SK-N-SH (cell line): Measurements from ENCODE around the gene ZNF396. TPM values are rescaled to one million over a fixed set of nuclear protein-coding genes. Genes with fewer than 3 reads are reported as not detected.

Experiments
- CTCF ChIA-PET: fragments of 300-600, 350-600 bp; formaldehyde crosslinking; extraction: SDS; loops from one replicate; lab custom pipeline; 2021; lab: Yijun Ruan, JAX
- POLR2A ChIA-PET: fragments of 350-600 bp; sonication (Branson Sonifier 250); formaldehyde crosslinking; extraction: SDS; loops from one replicate; lab custom pipeline; 2020; ENCODE audit warnings: antibody characterized with exemption, inconsistent platforms; lab: Yijun Ruan, JAX
- DNase-seq: peaks from one replicate; pipeline ENCODE4 v3.0.0; 2012
- H2AFZ ChIP-seq: fragments of 200-600 bp; sonication (generic); 2 replicates; pipeline ENCODE4 v1.8.1; 2016; ENCODE audit warnings: antibody characterized with exemption, mild to moderate bottlenecking, low read depth
- H3F3A ChIP-seq: fragments of 200-600 bp; sonication (generic); replicated peaks from 2 replicates; pipeline ENCODE3; 2016; ENCODE audit warnings: antibody characterized with exemption, mild to moderate bottlenecking; ENCODE audit not compliant: insufficient read depth
- H3K27ac ChIP-seq, 2 experiments: fragments of 200-500 bp in 1 of 2; fragments of 200-600 bp in 1 of 2; sonication (Bioruptor generic) in 1 of 2; sonication (generic), shearing (Covaris generic) in 1 of 2; 2 replicates each; pipeline versions ENCODE4 v1.5.1 to v1.6.1; 2014 to 2016; ENCODE audit warnings: low read depth in 2 of 2, inconsistent platforms in 1 of 2, low read length in 1 of 2, mild to moderate bottlenecking in 1 of 2, mixed read lengths in 1 of 2
- H3K27me3 ChIP-seq: fragments of 200-600 bp; sonication (generic), shearing (Covaris generic); 2 replicates; pipeline ENCODE4 v1.6.1; 2016; ENCODE audit warnings: mixed run types; ENCODE audit not compliant: insufficient read depth
- H3K36me3 ChIP-seq, 2 experiments: fragments of 200-500 bp in 1 of 2; fragments of 200-600 bp in 1 of 2; sonication (Bioruptor generic) in 1 of 2; sonication (generic) in 1 of 2; replicated peaks in 1 of 2; 2 replicates each; pipeline versions ENCODE3 to v1.5.1; 2014 to 2016; ENCODE audit warnings: low read length in 1 of 2, mild to moderate bottlenecking in 1 of 2; ENCODE audit not compliant: insufficient read depth in 2 of 2, control insufficient read depth in 1 of 2
- H3K4me1 ChIP-seq, 2 experiments: fragments of 200-500 bp in 1 of 2; fragments of 200-600 bp in 1 of 2; sonication (Bioruptor generic) in 1 of 2; sonication (generic), shearing (Covaris generic) in 1 of 2; 2 replicates each; pipeline versions ENCODE4 v1.5.1 to v1.6.1; 2014 to 2016; ENCODE audit warnings: low read depth in 1 of 2, low read length in 1 of 2, mixed run types in 1 of 2; ENCODE audit not compliant: insufficient read depth in 2 of 2, control insufficient read depth in 1 of 2
- H3K4me2 ChIP-seq: fragments of 200-600 bp; sonication (generic), shearing (Covaris generic); 2 replicates; pipeline ENCODE4 v1.6.1; 2017; ENCODE audit warnings: mixed run types
- H3K4me3 ChIP-seq, 2 experiments: fragments of 200-500 bp in 1 of 2; fragments of 200-600 bp in 1 of 2; sonication (Bioruptor generic) in 1 of 2; sonication (generic), shearing (Covaris generic) in 1 of 2; 2 replicates each; pipeline versions ENCODE4 v1.5.1 to v1.8.1; 2014 to 2016; ENCODE audit warnings: low read depth in 2 of 2, inconsistent platforms in 1 of 2, low read length in 1 of 2, mild to moderate bottlenecking in 1 of 2, mixed read lengths in 1 of 2, moderate library complexity in 1 of 2
- H3K79me2 ChIP-seq: fragments of 200-600 bp; sonication (generic); 2 replicates; pipeline ENCODE4 v1.8.1; 2017; ENCODE audit warnings: mild to moderate bottlenecking; ENCODE audit not compliant: insufficient read depth
- H3K9ac ChIP-seq: fragments of 200-600 bp; sonication (generic); 2 replicates; pipeline ENCODE4 v1.6.1; 2017; ENCODE audit warnings: mixed run types
- H3K9me2 ChIP-seq: fragments of 200-600 bp; sonication (generic); 2 replicates; pipeline ENCODE4 v1.6.1; 2017; ENCODE audit warnings: mixed run types
- H3K9me3 ChIP-seq: fragments of 200-600 bp; sonication (generic); 2 replicates; pipeline ENCODE4 v1.6.1; 2017; ENCODE audit warnings: mixed run types, mild to moderate bottlenecking, moderate library complexity
- H4K20me1 ChIP-seq: fragments of 200-600 bp; sonication (generic); 2 replicates; pipeline ENCODE4 v1.6.1; 2017; ENCODE audit warnings: mild to moderate bottlenecking, mixed run types; ENCODE audit not compliant: insufficient read depth
- CHD2 ChIP-seq: fragments of 150-350 bp; IDR thresholded peaks from 2 replicates; pipeline ENCODE4 v1.6.1; 2018; ENCODE audit warnings: low read length; ENCODE audit not compliant: partially characterized antibody
- ELF1 ChIP-seq: IDR thresholded peaks from 2 replicates; pipeline ENCODE4 v1.4.0; 2012
- EP300 ChIP-seq, 2 experiments: IDR thresholded peaks; 2 replicates each; pipeline versions ENCODE4 v1.4.0 to v1.6.1; 2012; ENCODE audit warnings: borderline replicate concordance in 1 of 2, low read depth in 1 of 2, low read length in 1 of 2
- FOSL2 ChIP-seq: IDR thresholded peaks from 2 replicates; pipeline ENCODE4 v1.4.0; 2012; ENCODE audit warnings: low read depth, mild to moderate bottlenecking, moderate library complexity, borderline replicate concordance
- GABPA ChIP-seq: IDR thresholded peaks from 2 replicates; pipeline ENCODE4 v1.4.0; 2012; ENCODE audit warnings: low read depth, mild to moderate bottlenecking
- GATA2 ChIP-seq: sonication (generic); formaldehyde crosslinking; IDR thresholded peaks from 2 replicates; pipeline ENCODE4 v1.5.0; 2020; ENCODE audit warnings: mild to moderate bottlenecking, missing genetic modification reagents
- JUND ChIP-seq: IDR thresholded peaks from 2 replicates; pipeline ENCODE4 v1.4.0; 2012
- NRF1 ChIP-seq: IDR thresholded peaks from 2 replicates; pipeline ENCODE4 v1.6.1; 2012; ENCODE audit warnings: low read depth, mild to moderate bottlenecking, low read length
- POLR2AphosphoS5 ChIP-seq: IDR thresholded peaks from 2 replicates; pipeline ENCODE4 v1.6.1; 2012; ENCODE audit warnings: low read depth, low read length
- RCOR1 ChIP-seq: fragments of 150-350 bp; IDR thresholded peaks from 2 replicates; pipeline ENCODE4 v1.6.1; 2017; ENCODE audit warnings: antibody characterized with exemption, low read length
- SIN3A ChIP-seq: IDR thresholded peaks from 2 replicates; pipeline ENCODE4 v1.6.1; 2012; ENCODE audit warnings: low read depth, mild to moderate bottlenecking, low read length, moderate library complexity, borderline replicate concordance
- SMC3 ChIP-seq: IDR thresholded peaks from 2 replicates; pipeline ENCODE4 v1.6.1; 2012; ENCODE audit warnings: low read depth, low read length, improper control_type of control experiment
- TAF1 ChIP-seq: IDR thresholded peaks from 2 replicates; pipeline ENCODE4 v1.6.1; 2012; ENCODE audit warnings: low read depth, mild to moderate bottlenecking, low read length, moderate library complexity, borderline replicate concordance
- TEAD4 ChIP-seq: IDR thresholded peaks from 2 replicates; pipeline ENCODE4 v1.4.0; 2012; ENCODE audit warnings: mild to moderate bottlenecking, borderline replicate concordance; ENCODE audit not compliant: insufficient read depth
- WGBS: methylation state at CpG from one replicate; pipeline ENCODE4 v1.1.6; 2017; ENCODE audit warnings: low lambda C conversion rate; 5-methylcytosine and 5-hydroxymethylcytosine counted together
- polyA plus RNA-seq, 3 experiments: library from polyadenylated mRNA; depleted of rRNA; stranded (reverse); fragments of >200 nt; gene quantifications; 2 replicates each; pipeline ENCODE4 v1.2.3, GENCODE V29; 2012
- TF ChIP-seq, protein P1 (sequence below): fragments of 200-600 bp; sonication (generic); IDR thresholded peaks from 2 replicates; pipeline ENCODE4 v1.6.1; 2017; ENCODE audit warnings: antibody characterized with exemption, mild to moderate bottlenecking, moderate library complexity
- TF ChIP-seq, protein P2 (sequence below): IDR thresholded peaks from 2 replicates; pipeline ENCODE4 v1.4.0; 2012; ENCODE audit warnings: low read depth
- TF ChIP-seq, protein P3 (sequence below): fragments of 150-350 bp; IDR thresholded peaks from 2 replicates; pipeline ENCODE4 v1.6.1; 2017; ENCODE audit warnings: antibody characterized with exemption, low read length, low read depth, borderline replicate concordance
- TF ChIP-seq, protein P4 (sequence below): IDR thresholded peaks from 2 replicates; pipeline ENCODE4; 2012

ZNF396 gene
- polyA plus RNA-seq, 1 of the 3 experiments (the other 2 are of a cell fraction), result 0.41 TPM

DNA sequence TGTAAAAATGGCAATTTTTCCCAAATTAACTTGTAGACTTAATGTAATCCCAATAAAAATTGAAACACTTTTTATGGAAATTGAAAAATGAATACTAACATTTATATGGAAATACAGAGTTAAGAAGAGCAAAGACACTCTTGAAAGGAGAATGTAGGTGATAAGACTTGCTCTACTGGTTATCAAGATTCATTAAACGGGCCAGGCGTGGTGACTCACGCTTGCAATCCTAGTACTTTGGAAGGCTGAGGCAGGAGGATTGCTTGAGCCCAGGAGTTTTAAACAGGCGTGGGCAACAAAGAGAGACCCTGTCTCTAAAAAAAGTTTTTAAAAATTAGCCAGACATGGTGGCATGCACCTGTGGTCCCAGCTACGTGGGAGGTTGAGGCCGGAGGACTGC is 29.5 kb upstream of the ZNF396 start (continued):
- no peak for TF ChIP-seq TEAD4
- TF ChIP-seq, all 33 proteins: peak for 0

DNA sequence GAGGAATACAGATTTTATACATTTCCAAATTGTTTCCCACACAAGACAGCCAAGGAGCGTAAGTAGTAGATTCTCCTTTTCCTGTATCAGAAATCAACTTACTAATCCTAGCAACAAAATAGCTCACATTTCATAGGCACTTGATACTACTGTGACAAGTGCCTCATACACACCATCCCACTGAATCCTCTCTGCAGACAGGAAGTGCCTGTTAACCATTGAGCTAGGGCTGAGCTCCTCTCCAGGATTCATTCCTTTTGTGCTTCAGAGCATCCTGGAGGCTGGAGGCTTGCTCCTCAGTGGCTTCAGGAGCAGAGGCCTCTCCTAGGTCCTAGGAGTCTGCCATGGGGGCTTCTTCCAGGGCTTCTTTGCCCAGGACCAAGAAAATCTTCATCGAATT is 20.8 kb upstream of the ZNF396 start:
- Histone ChIP-seq H3K9me2 (no peaks in the 10 kb centered on the region), H3K4me3 (no peak overlapping the region), H3K36me3 (no peaks in the 10 kb centered on the region), H3K9ac (no peak overlapping the region), H2AFZ (no peak overlapping the region), H3K9me3 (no peaks in the 10 kb centered on the region), H3K27me3 (no peaks in the 10 kb centered on the region; the same call in 1 of the 2 replicates), H3K79me2 (no peaks in the 10 kb centered on the region), H4K20me1 (no peaks in the 10 kb centered on the region), H3K4me1 (no peaks in the 10 kb centered on the region), H3K4me2 (no peak overlapping the region), H3F3A (no peaks in the 10 kb centered on the region), H3K27ac (no peak overlapping the region)
- DNase-seq, result no peak
- TF ChIP-seq TAF1, result no peak
- TF ChIP-seq, protein P1, sequence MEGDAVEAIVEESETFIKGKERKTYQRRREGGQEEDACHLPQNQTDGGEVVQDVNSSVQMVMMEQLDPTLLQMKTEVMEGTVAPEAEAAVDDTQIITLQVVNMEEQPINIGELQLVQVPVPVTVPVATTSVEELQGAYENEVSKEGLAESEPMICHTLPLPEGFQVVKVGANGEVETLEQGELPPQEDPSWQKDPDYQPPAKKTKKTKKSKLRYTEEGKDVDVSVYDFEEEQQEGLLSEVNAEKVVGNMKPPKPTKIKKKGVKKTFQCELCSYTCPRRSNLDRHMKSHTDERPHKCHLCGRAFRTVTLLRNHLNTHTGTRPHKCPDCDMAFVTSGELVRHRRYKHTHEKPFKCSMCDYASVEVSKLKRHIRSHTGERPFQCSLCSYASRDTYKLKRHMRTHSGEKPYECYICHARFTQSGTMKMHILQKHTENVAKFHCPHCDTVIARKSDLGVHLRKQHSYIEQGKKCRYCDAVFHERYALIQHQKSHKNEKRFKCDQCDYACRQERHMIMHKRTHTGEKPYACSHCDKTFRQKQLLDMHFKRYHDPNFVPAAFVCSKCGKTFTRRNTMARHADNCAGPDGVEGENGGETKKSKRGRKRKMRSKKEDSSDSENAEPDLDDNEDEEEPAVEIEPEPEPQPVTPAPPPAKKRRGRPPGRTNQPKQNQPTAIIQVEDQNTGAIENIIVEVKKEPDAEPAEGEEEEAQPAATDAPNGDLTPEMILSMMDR, result no peak
- TF ChIP-seq POLR2AphosphoS5, result no peak
- no peak for TF ChIP-seq EP300 (IDR thresholded peaks at IDR 0.05; ENCODE audit: borderline replicate concordance in 1 of 2, low read depth in 1 of 2, low read length in 1 of 2)
- TF ChIP-seq, protein P2, sequence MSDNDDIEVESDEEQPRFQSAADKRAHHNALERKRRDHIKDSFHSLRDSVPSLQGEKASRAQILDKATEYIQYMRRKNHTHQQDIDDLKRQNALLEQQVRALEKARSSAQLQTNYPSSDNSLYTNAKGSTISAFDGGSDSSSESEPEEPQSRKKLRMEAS, result no peak
- TF ChIP-seq JUND, result no peak
- no peak for TF ChIP-seq GATA2 (CRISPR knock-in tag)
- no peak for TF ChIP-seq ELF1
- TF ChIP-seq, protein P3, sequence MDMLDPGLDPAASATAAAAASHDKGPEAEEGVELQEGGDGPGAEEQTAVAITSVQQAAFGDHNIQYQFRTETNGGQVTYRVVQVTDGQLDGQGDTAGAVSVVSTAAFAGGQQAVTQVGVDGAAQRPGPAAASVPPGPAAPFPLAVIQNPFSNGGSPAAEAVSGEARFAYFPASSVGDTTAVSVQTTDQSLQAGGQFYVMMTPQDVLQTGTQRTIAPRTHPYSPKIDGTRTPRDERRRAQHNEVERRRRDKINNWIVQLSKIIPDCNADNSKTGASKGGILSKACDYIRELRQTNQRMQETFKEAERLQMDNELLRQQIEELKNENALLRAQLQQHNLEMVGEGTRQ, result no peak
- TF ChIP-seq, protein P4, sequence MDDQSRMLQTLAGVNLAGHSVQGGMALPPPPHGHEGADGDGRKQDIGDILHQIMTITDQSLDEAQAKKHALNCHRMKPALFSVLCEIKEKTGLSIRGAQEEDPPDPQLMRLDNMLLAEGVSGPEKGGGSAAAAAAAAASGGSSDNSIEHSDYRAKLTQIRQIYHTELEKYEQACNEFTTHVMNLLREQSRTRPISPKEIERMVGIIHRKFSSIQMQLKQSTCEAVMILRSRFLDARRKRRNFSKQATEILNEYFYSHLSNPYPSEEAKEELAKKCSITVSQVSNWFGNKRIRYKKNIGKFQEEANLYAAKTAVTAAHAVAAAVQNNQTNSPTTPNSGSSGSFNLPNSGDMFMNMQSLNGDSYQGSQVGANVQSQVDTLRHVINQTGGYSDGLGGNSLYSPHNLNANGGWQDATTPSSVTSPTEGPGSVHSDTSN, result no peak
- no peak for TF ChIP-seq NRF1
- no peak for TF ChIP-seq SIN3A
- no peak for TF ChIP-seq GABPA
- no peak for TF ChIP-seq SMC3
- TF ChIP-seq CHD2, result no peak
- no peak for TF ChIP-seq FOSL2
- TF ChIP-seq RCOR1, result no peak
- CTCF ChIA-PET, result interaction anchor here (0.9 to 2.9 kb wide), 4 partner anchors 10 to 887 kb away, joined by 4 to 20 read pairs (median 6); no protein-coding TSS in a partner anchor
- 54% methylated on average over 2 of the region's 2 CpGs for WGBS
- POLR2A ChIA-PET, result no interaction called here
